SU-DHL-6 (cell line): ENCODE results near the gene MUTYH.

Experiments used
- H2AFZ ChIP-seq: fragments of 200-600 bp; sonication (generic); 2 replicates; pipeline ENCODE4 v1.6.1; 2014; ENCODE audit warnings: low read depth, mild to moderate bottlenecking, moderate library complexity, mixed read lengths, antibody characterized with exemption, low read length; ENCODE audit not compliant: severe bottlenecking
- H3F3A ChIP-seq: fragments of 200-600 bp; shearing (Covaris generic); 2 replicates; pipeline ENCODE4 v1.6.0; 2016; ENCODE audit warnings: antibody characterized with exemption, mild to moderate bottlenecking; ENCODE audit not compliant: insufficient read depth
- H3K27ac ChIP-seq: fragments of 200-600 bp; sonication (generic); 2 replicates; pipeline ENCODE4 v1.5.1; 2016; ENCODE audit warnings: low read depth, mild to moderate bottlenecking, low read length, moderate library complexity, mixed read lengths
- H3K27me3 ChIP-seq: fragments of 200-600 bp; sonication (generic), shearing (Covaris generic); 2 replicates; pipeline ENCODE4 v1.6.0; 2014; ENCODE audit warnings: mild to moderate bottlenecking, low read length
- H3K36me3 ChIP-seq: fragments of 200-600 bp; sonication (generic); 2 replicates; pipeline ENCODE4 v1.6.1; 2014; ENCODE audit warnings: mild to moderate bottlenecking, low read length, mixed read lengths
- H3K4me2 ChIP-seq: fragments of 300-600, 200-600 bp; shearing (Covaris generic), sonication (generic); 2 replicates; pipeline ENCODE4 v1.6.0; 2014; ENCODE audit warnings: low read length, low read depth, mild to moderate bottlenecking; ENCODE audit not compliant: poor library complexity, severe bottlenecking
- H3K4me3 ChIP-seq: fragments of 200-600 bp; sonication (generic); 2 replicates; pipeline ENCODE4 v1.5.1; 2014; ENCODE audit warnings: antibody characterized with exemption, low read length, mild to moderate bottlenecking, mixed read lengths; ENCODE audit not compliant: insufficient read depth, poor library complexity, severe bottlenecking
- H3K79me2 ChIP-seq: fragments of 200-600 bp; sonication (generic); 2 replicates; pipeline ENCODE4 v1.6.1; 2014; ENCODE audit warnings: mild to moderate bottlenecking, low read length, moderate library complexity; ENCODE audit not compliant: insufficient read depth
- H3K9ac ChIP-seq: fragments of 200-600 bp; sonication (generic); 2 replicates; pipeline ENCODE4 v1.7.0; 2014; ENCODE audit warnings: mild to moderate bottlenecking, low read length
- H3K9me2 ChIP-seq: fragments of 200-600 bp; sonication (generic); replicated peaks from 2 replicates; pipeline ENCODE4 v1.6.1; 2014; ENCODE audit warnings: low read length; ENCODE audit not compliant: insufficient read depth
- H3K9me3 ChIP-seq: fragments of 200-600 bp; sonication (generic); 2 replicates; pipeline ENCODE4 v1.6.1; 2014; ENCODE audit warnings: low read length, mixed read lengths; ENCODE audit not compliant: insufficient read depth
- H4K20me1 ChIP-seq: fragments of 200-600 bp; sonication (generic); 2 replicates; pipeline ENCODE4 v1.6.1; 2014; ENCODE audit warnings: low read depth, mild to moderate bottlenecking, antibody characterized with exemption, low read length, moderate library complexity, mixed read lengths
- CTCF ChIP-seq: fragments of 200-600 bp; sonication (generic); IDR thresholded peaks from one replicate; pipeline ENCODE4 v1.5.1; 2017; ENCODE audit warnings: antibody characterized with exemption, mild to moderate bottlenecking, low read length, moderate library complexity; ENCODE audit not compliant: insufficient read depth, poor library complexity, severe bottlenecking
- EZH2phosphoT487 ChIP-seq: fragments of 200-600 bp; sonication (generic), shearing (Covaris generic); conservative IDR thresholded peaks from 2 replicates; pipeline ENCODE4 v1.6.1; 2018; ENCODE audit warnings: mild to moderate bottlenecking, antibody characterized with exemption, low read length, moderate library complexity, mixed read lengths

Gene MUTYH

GRCh38 chr1:45329445-45329844 is 10.8 kb downstream of the MUTYH start:
- H3K9me2 ChIP-seq, result no peaks in the 10 kb centered on the region
- TF ChIP-seq EZH2phosphoT487, result no peak
- no peak for TF ChIP-seq CTCF
- no peak overlapping the region for H3K27ac ChIP-seq
- H4K20me1 ChIP-seq, result no peaks in the 10 kb centered on the region
- H3K4me2 ChIP-seq, result peak overlapping the region; percentile 96
- no peak overlapping the region for H3K9ac ChIP-seq
- H3K4me3 ChIP-seq, result no peak overlapping the region
- H3F3A ChIP-seq, result peaks cover 13% of the 10 kb centered on the region; the same call in 1 of the 2 replicates
- no peaks in the 10 kb centered on the region for H3K9me3 ChIP-seq
- H3K27me3 ChIP-seq, result no peaks in the 10 kb centered on the region
- no peak overlapping the region for H2AFZ ChIP-seq
- H3K79me2 ChIP-seq, result peaks cover 25% of the 10 kb centered on the region
- no peaks in the 10 kb centered on the region for H3K36me3 ChIP-seq

GRCh38 chr1:45328680-45329079 is 11.6 kb downstream of the MUTYH start:
- no peaks in the 10 kb centered on the region for H3K27me3 ChIP-seq
- H3F3A ChIP-seq, result peaks cover 13% of the 10 kb centered on the region; the same call in 1 of the 2 replicates
- H3K4me2 ChIP-seq, result peak overlapping the region; percentile 96
- TF ChIP-seq EZH2phosphoT487 (no peak), CTCF (no peak)
- H3K36me3 ChIP-seq, result no peaks in the 10 kb centered on the region
- peak overlapping the region; percentile 88 for H3K9ac ChIP-seq
- H3K9me3 ChIP-seq, result no peaks in the 10 kb centered on the region
- no peaks in the 10 kb centered on the region for H3K9me2 ChIP-seq
- H3K4me3 ChIP-seq, result peak overlapping the region; percentile 61
- H3K27ac ChIP-seq, result peak overlapping the region; percentile 76; the same call in 1 of the 2 replicates
- peaks cover 25% of the 10 kb centered on the region for H3K79me2 ChIP-seq
- no peak overlapping the region for H2AFZ ChIP-seq
- no peaks in the 10 kb centered on the region for H4K20me1 ChIP-seq

- H3K27ac ChIP-seq, result peak overlapping the region; percentile 76
Measured at GRCh38 chr1:45327644-45328515, 12.4 kb downstream of the MUTYH start.

More at GRCh38 chr1:45327644-45328515, 12.4 kb downstream of the MUTYH start:
- no peaks in the 10 kb centered on the region for H4K20me1 ChIP-seq
- peak overlapping the region; percentile 61 for H3K4me3 ChIP-seq
- peaks cover 25% of the 10 kb centered on the region for H3K79me2 ChIP-seq
- H3K27me3 ChIP-seq, result no peaks in the 10 kb centered on the region
- TF ChIP-seq CTCF, result no peak
- no peak for TF ChIP-seq EZH2phosphoT487
- peak overlapping the region; percentile 88 for H3K9ac ChIP-seq
- peak overlapping the region; percentile 96 for H3K4me2 ChIP-seq
- peak overlapping the region; percentile 99 for H2AFZ ChIP-seq
- H3K9me2 ChIP-seq, result no peaks in the 10 kb centered on the region
- H3F3A ChIP-seq, result peaks cover 13% of the 10 kb centered on the region; the same call in 1 of the 2 replicates
- H3K36me3 ChIP-seq, result no peaks in the 10 kb centered on the region
- H3K9me3 ChIP-seq, result no peaks in the 10 kb centered on the region
